ENCODE data around the gene VOPP1. TPM values are rescaled to one million over a fixed set of nuclear protein-coding genes. Genes with fewer than 3 reads are reported as not detected.
A peak's percentile ranks its signal among the peaks of the same experiment; 100 is the strongest.

VOPP1 gene
- total RNA-seq, 5 donors from 2014 or later (not counting 1 experiment from before 2014, with no cell fraction given) = 84.0 to 106 (median 94.8) TPM

DNA sequence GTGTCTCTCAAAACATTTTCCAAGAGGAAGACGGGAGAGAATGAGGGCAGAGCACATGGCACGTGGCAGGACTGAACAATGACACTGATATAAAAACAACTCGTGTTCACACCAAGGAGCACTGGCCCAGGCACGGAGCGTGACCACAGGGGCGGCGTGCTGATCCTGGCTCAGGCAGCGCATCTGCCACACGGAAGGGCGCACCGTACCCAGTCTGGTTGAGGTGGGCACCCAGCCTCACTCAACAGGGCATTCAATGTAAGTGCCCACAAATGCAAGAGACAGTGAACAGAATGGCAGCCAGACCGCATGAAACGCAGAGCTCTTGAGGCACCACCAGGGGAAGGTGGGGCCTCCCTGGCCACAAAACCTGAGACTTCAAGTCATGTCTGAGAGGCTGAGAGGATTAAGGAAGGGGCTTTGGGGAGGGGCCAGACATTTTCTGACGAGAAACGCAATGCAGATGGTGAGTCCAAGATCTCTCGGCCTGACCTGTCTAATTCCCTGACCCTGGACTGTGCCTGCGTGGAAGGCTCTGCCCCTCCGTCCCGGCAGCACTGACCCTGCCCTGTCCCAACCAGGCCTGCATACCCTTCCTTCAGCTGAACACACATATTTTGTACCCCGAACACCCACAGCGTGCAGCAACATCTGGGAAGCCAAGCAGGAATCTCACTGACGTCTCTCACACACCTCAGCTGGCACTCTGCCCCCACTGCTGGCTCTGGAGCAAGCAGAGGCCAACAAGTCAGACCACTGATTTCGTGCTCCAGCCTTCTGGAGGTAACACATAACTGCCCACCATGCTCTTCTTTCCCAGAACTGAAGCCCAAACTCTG, 35.5 kb downstream of the VOPP1 start:
- CTCF ChIA-PET = no interaction called here

DNA sequence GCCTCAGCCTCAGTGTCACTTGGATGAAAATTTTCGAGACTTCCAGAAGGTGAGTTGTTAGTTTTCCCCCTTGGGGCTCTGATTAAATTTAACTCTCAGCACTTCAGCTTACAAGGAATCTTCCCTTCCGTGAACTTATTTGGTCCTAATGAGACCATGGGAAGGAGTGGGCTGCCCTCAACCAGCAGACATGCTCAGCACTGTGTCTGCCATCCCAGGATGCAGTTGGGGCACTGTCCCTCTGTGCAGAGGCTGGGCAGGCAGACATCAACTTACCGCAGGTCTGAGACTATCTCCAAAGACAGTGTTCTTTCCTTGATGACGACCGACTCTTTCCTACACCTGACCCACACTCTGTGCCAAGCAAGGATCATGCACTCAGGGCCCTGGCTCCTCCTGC, 36.7 kb downstream of the VOPP1 start:
- DNase-seq (no peak), ATAC-seq (replicated peaks in 1 of 4) (no peak)
- H3K4me1 Mint-ChIP-seq = peaks cover 89 to 94% (median 89%) of the 10 kb centered on the region in 3 donors
- WGBS (ENCODE audit: insufficient coverage) = 73% methylated on average over 4 of the region's 5 CpGs
- peak overlapping the region; percentile 5 for H3K27ac ChIP-seq (ENCODE audit: low read length)
- no peaks in the 10 kb centered on the region for H3K27me3 ChIP-seq (replicated peaks in 1 of 2; ENCODE audit: control insufficient read depth in 2 of 2, extremely low read depth in 1 of 2, insufficient read depth in 2 of 2, low read length in 1 of 2)
- CTCF ChIA-PET = no interaction called here
- H3K4me3 Mint-ChIP-seq = peak overlapping the region; percentile 21 to 79 (median 60)
- H3K36me3 ChIP-seq (ENCODE audit: control insufficient read depth in 2 of 2, extremely low read depth in 1 of 2, insufficient read depth in 1 of 2, low read length in 1 of 2) = no peaks in the 10 kb centered on the region
- H3K9me3 Mint-ChIP-seq = no peaks in the 10 kb centered on the region
- H3K27ac Mint-ChIP-seq = peak overlapping the region; percentile 92 to 97
- no peaks in the 10 kb centered on the region for H3K27me3 Mint-ChIP-seq
- POLR2A ChIA-PET = no interaction called here
- no peak overlapping the region for H3K4me3 ChIP-seq (ENCODE audit: control insufficient read depth in 1 of 2, extremely low read depth in 1 of 2, low read length in 1 of 2)
- peaks cover 6% of the 10 kb centered on the region for H3K36me3 Mint-ChIP-seq
- no peaks in the 10 kb centered on the region for H3K9me3 ChIP-seq
- peaks cover 23 to 74% of the 10 kb centered on the region in 2 experiments for H3K4me1 ChIP-seq (ENCODE audit: control insufficient read depth in 1 of 2, extremely low read depth in 1 of 2, insufficient read depth in 2 of 2, low read length in 2 of 2)

More for the DNA sequence above, 35.5 kb downstream of the VOPP1 start:
- peak overlapping the region in 2 of 3 donors; percentile 29 to 79 for H3K4me3 Mint-ChIP-seq
- H3K27ac Mint-ChIP-seq = peak overlapping the region; percentile 48 to 74
- Histone ChIP-seq H3K9me3 (no peaks in the 10 kb centered on the region), H3K27me3 (replicated peaks in 1 of 2; ENCODE audit: control insufficient read depth in 2 of 2, extremely low read depth in 1 of 2, insufficient read depth in 2 of 2, low read length in 1 of 2) (no peaks in the 10 kb centered on the region), H3K4me1 (ENCODE audit: control insufficient read depth in 1 of 2, extremely low read depth in 1 of 2, insufficient read depth in 2 of 2, low read length in 2 of 2) (peaks cover 23 to 72% of the 10 kb centered on the region in 2 experiments), H3K27ac (ENCODE audit: low read length) (no peak overlapping the region), H3K4me3 (ENCODE audit: control insufficient read depth in 1 of 2, extremely low read depth in 1 of 2, low read length in 1 of 2) (no peak overlapping the region), H3K36me3 (ENCODE audit: control insufficient read depth in 2 of 2, extremely low read depth in 1 of 2, insufficient read depth in 1 of 2, low read length in 1 of 2) (no peaks in the 10 kb centered on the region)
- H3K36me3 Mint-ChIP-seq = peaks cover 15% of the 10 kb centered on the region
- DNase-seq (peak in 1 of 35 experiments; percentile 41), ATAC-seq (replicated peaks in 1 of 4) (no peak)
- whole genome bisulfite sequencing (ENCODE audit: insufficient coverage) = 63% methylated on average over 23 of the region's 23 CpGs
- no peaks in the 10 kb centered on the region for H3K27me3 Mint-ChIP-seq
- POLR2A ChIA-PET = no interaction called here
- no peaks in the 10 kb centered on the region for H3K9me3 Mint-ChIP-seq
- H3K4me1 Mint-ChIP-seq = peaks cover 82 to 95% (median 87%) of the 10 kb centered on the region in 3 donors

DNA sequence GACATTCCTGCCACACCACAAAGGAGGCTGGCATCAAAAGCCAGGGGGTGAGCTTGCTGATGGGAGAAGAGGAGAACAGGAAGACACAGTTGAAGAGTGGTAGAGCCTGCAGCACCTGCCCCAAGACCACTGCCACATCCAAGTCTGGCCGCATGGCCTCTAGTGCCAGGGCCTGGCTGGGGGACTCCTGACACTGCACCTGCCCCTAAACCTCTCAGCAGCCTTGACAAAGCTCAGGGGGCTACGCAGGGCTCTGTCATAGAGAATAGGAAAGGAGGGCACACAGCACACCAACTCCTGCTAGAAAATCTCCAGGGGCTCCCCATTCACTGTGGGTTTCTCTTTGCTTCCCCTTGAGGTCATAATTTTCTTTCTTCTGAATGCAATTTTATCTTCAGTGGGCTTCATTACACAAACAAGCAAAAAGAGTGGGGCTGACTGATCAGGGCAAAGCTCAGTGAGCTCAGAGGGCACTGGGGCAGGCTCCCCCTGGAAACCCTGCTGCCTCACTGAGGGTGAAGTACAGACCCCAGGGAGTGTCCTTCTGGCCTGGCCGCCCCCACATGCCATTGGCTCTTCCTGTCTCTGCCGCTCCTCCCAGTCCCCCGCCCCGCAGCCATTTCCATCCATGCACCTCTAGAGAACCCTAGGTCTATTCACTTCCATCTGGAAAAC, 37.2 kb downstream of the VOPP1 start:
- ChIA-PET POLR2A (interaction anchor here (0.6 to 1.4 kb wide), 4 partner anchors 25 to 776 kb away, joined by 3 to 5 read pairs (median 3); partner anchors contain the start of genes SEC61G (in 1 of the 2) and VOPP1 (in 1 of the 2)), CTCF (interaction anchor here in 1 of 2 donors (1.6 kb wide), 1 partner anchor 39 kb away, joined by 4 read pairs; no protein-coding TSS in a partner anchor)
- Mint-ChIP-seq H3K27ac (peak overlapping the region; percentile 92 to 97), H3K9me3 (no peaks in the 10 kb centered on the region), H3K4me3 (peak overlapping the region; percentile 71 to 79 (median 75)), H3K27me3 (no peaks in the 10 kb centered on the region), H3K36me3 (peaks cover 3% of the 10 kb centered on the region), H3K4me1 (peaks cover 90 to 96% (median 91%) of the 10 kb centered on the region in 3 donors)
- 56% methylated on average over 3 of the region's 6 CpGs for WGBS (ENCODE audit: insufficient coverage)
- H3K4me3 ChIP-seq (ENCODE audit: control insufficient read depth in 1 of 2, extremely low read depth in 1 of 2, low read length in 1 of 2) = no peak overlapping the region
- H3K9me3 ChIP-seq = no peaks in the 10 kb centered on the region
- no peaks in the 10 kb centered on the region for H3K36me3 ChIP-seq (ENCODE audit: control insufficient read depth in 2 of 2, extremely low read depth in 1 of 2, insufficient read depth in 1 of 2, low read length in 1 of 2)
- H3K27me3 ChIP-seq (replicated peaks in 1 of 2; ENCODE audit: control insufficient read depth in 2 of 2, extremely low read depth in 1 of 2, insufficient read depth in 2 of 2, low read length in 1 of 2) = no peaks in the 10 kb centered on the region
- peaks cover 23 to 71% of the 10 kb centered on the region in 2 experiments for H3K4me1 ChIP-seq (ENCODE audit: control insufficient read depth in 1 of 2, extremely low read depth in 1 of 2, insufficient read depth in 2 of 2, low read length in 2 of 2)
- DNase-seq = no peak
- peak overlapping the region; percentile 76 for H3K27ac ChIP-seq (ENCODE audit: low read length)
- ATAC-seq (replicated peaks in 1 of 4) = no peak

DNA sequence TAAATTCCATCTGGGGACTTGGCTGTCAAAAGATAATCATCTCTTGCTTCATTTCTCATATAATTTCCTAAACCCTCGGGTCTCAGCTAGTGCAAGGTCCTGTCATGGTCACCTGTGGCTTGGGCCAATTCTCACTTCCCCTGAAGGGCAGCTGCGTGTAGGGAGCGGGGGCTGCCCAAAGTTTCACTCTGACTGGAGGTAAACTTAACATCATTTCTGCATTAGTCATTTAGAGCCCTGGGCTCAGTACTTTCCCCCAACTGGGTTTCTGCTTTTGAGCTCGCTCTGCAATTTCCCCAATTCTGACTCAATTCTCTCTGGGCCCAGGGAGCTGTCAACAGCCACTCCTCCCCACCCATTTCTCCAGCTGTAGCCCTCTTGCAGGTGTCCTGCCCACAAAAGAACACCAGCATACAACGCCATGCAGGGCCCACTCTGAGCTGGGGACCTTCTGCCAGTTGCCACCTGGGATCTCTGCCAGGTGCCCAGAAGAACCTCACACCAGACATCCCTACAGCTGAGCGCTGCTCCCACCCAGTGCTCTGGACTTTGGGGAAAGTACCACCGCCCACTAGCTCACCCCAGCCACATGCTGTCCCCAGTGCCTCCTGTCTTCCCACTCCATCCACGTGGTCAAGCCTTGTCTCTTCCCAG, 37.9 kb downstream of the VOPP1 start:
- Mint-ChIP-seq H3K4me1 (peaks cover 94 to 96% (median 95%) of the 10 kb centered on the region in 3 donors), H3K27me3 (no peaks in the 10 kb centered on the region), H3K27ac (peak overlapping the region; percentile 92 to 97), H3K36me3 (peaks cover 3% of the 10 kb centered on the region), H3K4me3 (peak overlapping the region; percentile 71 to 79 (median 75)), H3K9me3 (no peaks in the 10 kb centered on the region)
- peak overlapping the region; percentile 76 for H3K27ac ChIP-seq (ENCODE audit: low read length)
- peaks cover 23 to 67% of the 10 kb centered on the region in 2 experiments for H3K4me1 ChIP-seq (ENCODE audit: control insufficient read depth in 1 of 2, extremely low read depth in 1 of 2, insufficient read depth in 2 of 2, low read length in 2 of 2)
- no peaks in the 10 kb centered on the region for H3K36me3 ChIP-seq (ENCODE audit: control insufficient read depth in 2 of 2, extremely low read depth in 1 of 2, insufficient read depth in 1 of 2, low read length in 1 of 2)
- H3K27me3 ChIP-seq (replicated peaks in 1 of 2; ENCODE audit: control insufficient read depth in 2 of 2, extremely low read depth in 1 of 2, insufficient read depth in 2 of 2, low read length in 1 of 2) = no peaks in the 10 kb centered on the region
- ChIA-PET CTCF (interaction anchor here in 1 of 2 donors (1.4 to 1.7 kb wide), 3 partner anchors 9 to 40 kb away, joined by 4 to 7 read pairs (median 6); no protein-coding TSS in a partner anchor), POLR2A (interaction anchor here (0.6 to 1.4 kb wide), 5 partner anchors 26 to 776 kb away, joined by 3 to 5 read pairs (median 3); partner anchors contain the start of genes SEC61G (in 1 of the 2) and VOPP1 (in 1 of the 2))
- no peaks in the 10 kb centered on the region for H3K9me3 ChIP-seq
- 26% methylated on average over 7 of the region's 8 CpGs for WGBS (ENCODE audit: insufficient coverage)
- DNase-seq (peak in 30 of 35 experiments; percentile 5 to 64 (median 28)), ATAC-seq (replicated peaks in 1 of 4) (peak; percentile 28 to 66 (median 55))
- H3K4me3 ChIP-seq (ENCODE audit: control insufficient read depth in 1 of 2, extremely low read depth in 1 of 2, low read length in 1 of 2) = no peak overlapping the region

DNA sequence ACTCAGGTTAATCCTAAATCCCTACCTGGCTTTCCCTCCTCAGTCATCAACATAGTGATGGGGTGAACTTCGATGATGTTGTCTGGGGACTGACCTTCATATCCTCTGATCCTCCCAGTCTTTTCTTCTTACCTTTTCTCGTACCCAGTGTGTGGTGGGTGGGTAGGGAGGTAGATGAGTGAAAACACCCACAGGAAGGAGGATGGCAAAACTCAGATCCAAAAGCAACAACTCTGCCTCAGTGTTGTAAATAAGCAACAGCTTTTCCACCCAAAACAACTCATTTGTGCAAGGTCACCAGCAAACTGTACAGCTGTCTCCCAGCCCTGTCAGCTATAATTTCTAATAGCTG, 38.6 kb downstream of the VOPP1 start:
- POLR2A ChIA-PET = interaction anchor here (0.6 to 1.4 kb wide), 6 partner anchors 13 to 133 kb away, joined by 3 to 5 read pairs (median 3); partner anchors contain the start of gene VOPP1 (in 1 of the 2)
- Mint-ChIP-seq H3K4me3 (peak overlapping the region; percentile 71 to 79 (median 75)), H3K36me3 (peaks cover 3% of the 10 kb centered on the region), H3K27me3 (no peaks in the 10 kb centered on the region), H3K4me1 (peaks cover 92 to 95% (median 93%) of the 10 kb centered on the region in 3 donors), H3K9me3 (no peaks in the 10 kb centered on the region), H3K27ac (peak overlapping the region; percentile 92 to 97)
- peak in 1 of 4 experiments; percentile 6 for ATAC-seq (replicated peaks in 1 of 4)
- no CpG with 5 or more reads among the region's 2 CpGs for WGBS (ENCODE audit: insufficient coverage)
- no peaks in the 10 kb centered on the region for H3K9me3 ChIP-seq
- peak overlapping the region in 1 of 2 donors; percentile 7 for H3K4me3 ChIP-seq (ENCODE audit: control insufficient read depth in 1 of 2, extremely low read depth in 1 of 2, low read length in 1 of 2)
- DNase-seq = no peak
- CTCF ChIA-PET = interaction anchor here (0.6 to 1.7 kb wide), 8 partner anchors 10 to 458 kb away, joined by 3 to 7 read pairs (median 4); no protein-coding TSS in a partner anchor
- peaks cover 23 to 67% of the 10 kb centered on the region in 2 experiments for H3K4me1 ChIP-seq (ENCODE audit: control insufficient read depth in 1 of 2, extremely low read depth in 1 of 2, insufficient read depth in 2 of 2, low read length in 2 of 2)
- peak overlapping the region; percentile 76 for H3K27ac ChIP-seq (ENCODE audit: low read length)
- no peaks in the 10 kb centered on the region for H3K36me3 ChIP-seq (ENCODE audit: control insufficient read depth in 2 of 2, extremely low read depth in 1 of 2, insufficient read depth in 1 of 2, low read length in 1 of 2)
- H3K27me3 ChIP-seq (replicated peaks in 1 of 2; ENCODE audit: control insufficient read depth in 2 of 2, extremely low read depth in 1 of 2, insufficient read depth in 2 of 2, low read length in 1 of 2) = no peaks in the 10 kb centered on the region
